Nephron progenitor cell (in vitro differentiated cells): ENCODE measurements around the gene CFAP61.

Experiments
- DNase-seq: peaks from one replicate; pipeline ENCODE4 v3.0.0; 2021
- H3K27ac Mint-ChIP-seq: 2 replicates; pipeline ENCODE4 v1.8.0; 2021; ENCODE audit warnings: mild to moderate bottlenecking, moderate library complexity, mixed read lengths
- H3K27me3 Mint-ChIP-seq: 2 replicates; pipeline ENCODE4 v1.8.0; 2021; ENCODE audit warnings: mild to moderate bottlenecking, low read depth, mixed read lengths; ENCODE audit not compliant: poor library complexity
- H3K36me3 Mint-ChIP-seq: 2 replicates; pipeline ENCODE4 v1.8.0; 2021; ENCODE audit warnings: low read depth, mixed read lengths
- H3K4me1 Mint-ChIP-seq: 2 replicates; pipeline ENCODE4 v1.8.0; 2021; ENCODE audit warnings: mixed read lengths
- H3K4me3 Mint-ChIP-seq: 2 replicates; pipeline ENCODE4 v1.8.0; 2021; ENCODE audit warnings: mild to moderate bottlenecking, moderate library complexity, mixed read lengths
- H3K9me3 Mint-ChIP-seq: 2 replicates; pipeline ENCODE4 v1.8.0; 2021; ENCODE audit warnings: mild to moderate bottlenecking, moderate library complexity, mixed read lengths
- CTCF ChIP-seq: fragments of 200-600 bp; sonication (generic); IDR thresholded peaks from 2 replicates; pipeline ENCODE4 v1.5.0; 2021; ENCODE audit warnings: antibody characterized with exemption

CFAP61 gene

GRCh38 chr20:20321917-20322316, 269.6 kb downstream of the CFAP61 start:
- no peak overlapping the region for H3K4me3 Mint-ChIP-seq
- H3K4me1 Mint-ChIP-seq: peaks cover 4% of the 10 kb centered on the region
- no peaks in the 10 kb centered on the region for H3K36me3 Mint-ChIP-seq
- H3K9me3 Mint-ChIP-seq: peaks cover 5% of the 10 kb centered on the region
- peaks cover 16% of the 10 kb centered on the region for H3K27me3 Mint-ChIP-seq
- H3K27ac Mint-ChIP-seq: no peak overlapping the region
- no peak for DNase-seq
- no peak for TF ChIP-seq CTCF

GRCh38 chr20:20322912-20323311, 270.6 kb downstream of the CFAP61 start:
- Mint-ChIP-seq H3K27me3 (peaks cover 16% of the 10 kb centered on the region), H3K36me3 (no peaks in the 10 kb centered on the region), H3K9me3 (peaks cover 5% of the 10 kb centered on the region), H3K4me1 (no peaks in the 10 kb centered on the region), H3K27ac (no peak overlapping the region), H3K4me3 (no peak overlapping the region)
- TF ChIP-seq CTCF: no peak
- DNase-seq: no peak

GRCh38 chr20:20327746-20328145, 275.4 kb downstream of the CFAP61 start:
- no peak overlapping the region for H3K4me3 Mint-ChIP-seq
- no peaks in the 10 kb centered on the region for H3K9me3 Mint-ChIP-seq
- peaks cover 6% of the 10 kb centered on the region for H3K4me1 Mint-ChIP-seq
- H3K27me3 Mint-ChIP-seq: peaks cover 11% of the 10 kb centered on the region
- no peaks in the 10 kb centered on the region for H3K36me3 Mint-ChIP-seq
- TF ChIP-seq CTCF: no peak
- DNase-seq: no peak
- no peak overlapping the region for H3K27ac Mint-ChIP-seq

GRCh38 chr20:20329564-20329963, 277.2 kb downstream of the CFAP61 start:
- Mint-ChIP-seq H3K4me3 (no peak overlapping the region), H3K9me3 (no peaks in the 10 kb centered on the region), H3K27ac (peak overlapping the region; percentile 5), H3K4me1 (peaks cover 6% of the 10 kb centered on the region), H3K27me3 (peaks cover 11% of the 10 kb centered on the region), H3K36me3 (no peaks in the 10 kb centered on the region)
- no peak for TF ChIP-seq CTCF
- DNase-seq: no peak

GRCh38 chr20:20331156-20331555, 278.8 kb downstream of the CFAP61 start:
- no peak overlapping the region for H3K4me3 Mint-ChIP-seq
- TF ChIP-seq CTCF: no peak
- H3K27ac Mint-ChIP-seq: no peak overlapping the region
- peaks cover 6% of the 10 kb centered on the region for H3K4me1 Mint-ChIP-seq
- H3K9me3 Mint-ChIP-seq: peaks cover 8% of the 10 kb centered on the region
- H3K36me3 Mint-ChIP-seq: no peaks in the 10 kb centered on the region
- no peak for DNase-seq
- H3K27me3 Mint-ChIP-seq: peaks cover 3% of the 10 kb centered on the region

GRCh38 chr20:20331817-20332216, 279.5 kb downstream of the CFAP61 start:
- H3K36me3 Mint-ChIP-seq: no peaks in the 10 kb centered on the region

More at GRCh38 chr20:20331817-20332216, 279.5 kb downstream of the CFAP61 start:
- no peak overlapping the region for H3K27ac Mint-ChIP-seq
- no peak for DNase-seq
- peaks cover 6% of the 10 kb centered on the region for H3K4me1 Mint-ChIP-seq
- H3K27me3 Mint-ChIP-seq: peaks cover 3% of the 10 kb centered on the region
- peaks cover 13% of the 10 kb centered on the region for H3K9me3 Mint-ChIP-seq
- H3K4me3 Mint-ChIP-seq: no peak overlapping the region
- no peak for TF ChIP-seq CTCF
